ENCODE data around the gene BTNL2. TPM values are rescaled to one million over a fixed set of nuclear protein-coding genes. Genes with fewer than 3 reads are reported as not detected.

The BTNL2 gene
- total RNA-seq, 1 donor from 2014 or later: not detected

DNA sequence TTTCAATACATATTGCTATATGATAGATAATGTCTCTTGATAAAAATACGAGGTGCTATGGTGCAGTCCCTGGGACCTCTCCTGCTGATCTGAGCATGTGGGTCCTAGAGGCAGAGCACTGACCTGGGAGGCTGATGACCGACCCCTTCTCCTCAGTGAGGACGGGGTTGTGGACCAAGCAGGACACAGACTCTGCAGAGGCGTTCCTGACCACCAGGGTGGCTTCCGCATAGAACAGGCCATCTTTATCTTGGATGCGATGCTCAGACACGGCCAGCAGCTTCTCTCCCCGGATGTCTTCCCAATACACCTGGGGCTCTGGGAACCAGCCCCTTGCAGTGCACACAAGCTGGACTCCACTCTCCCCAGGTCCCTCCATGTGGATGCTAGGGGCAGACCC, 4.2 kb downstream of the BTNL2 start:
- Histone ChIP-seq H3K36me3 (ENCODE audit: control insufficient read depth, insufficient read depth, low read length) (no peaks in the 10 kb centered on the region), H3K27me3 (ENCODE audit: control insufficient read depth, insufficient read depth, low read length) (peaks cover 23% of the 10 kb centered on the region), H3K4me3 (ENCODE audit: low read depth, low read length) (no peak overlapping the region)
- TF ChIP-seq CTCF (IDR thresholded peaks at IDR 0.05; ENCODE audit: insufficient read depth, low read length, poor library complexity, severe bottlenecking): no peak
- no peak for DNase-seq (ENCODE audit: low read depth)

DNA sequence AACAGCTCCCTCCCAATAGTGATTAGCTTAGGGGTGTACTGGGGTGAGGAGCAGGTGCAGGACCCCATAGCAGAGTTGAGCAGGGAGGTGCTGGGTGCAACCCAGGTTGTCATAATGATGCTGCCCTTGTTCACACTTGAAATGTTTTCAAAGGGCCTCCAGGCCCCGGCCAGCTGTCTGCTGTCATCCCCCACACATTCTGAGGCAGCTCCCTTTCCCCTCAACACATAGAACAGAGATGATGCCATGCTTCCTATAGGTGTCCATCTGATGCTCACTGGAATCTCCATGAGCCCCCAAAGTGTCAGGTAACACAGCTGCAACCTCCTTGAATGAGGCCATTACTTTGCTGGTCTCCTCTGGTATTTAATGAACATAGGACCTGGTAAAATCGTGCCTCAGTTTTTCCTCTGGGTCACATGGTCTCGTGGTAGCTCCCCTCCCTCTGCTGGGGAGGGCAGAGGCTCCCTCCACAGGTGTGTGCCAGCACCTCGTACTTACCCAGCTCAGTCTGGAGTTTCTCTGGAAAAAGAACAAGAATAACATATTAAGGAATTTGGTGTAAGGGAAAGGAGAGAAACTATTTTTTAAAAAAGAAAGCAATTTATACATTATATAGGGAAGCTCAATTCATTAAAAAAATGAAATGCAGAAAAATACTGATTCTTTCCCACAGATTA, 5.6 kb downstream of the BTNL2 start:
- Histone ChIP-seq H3K27me3 (ENCODE audit: control insufficient read depth, insufficient read depth, low read length) (peaks cover 17% of the 10 kb centered on the region), H3K4me3 (ENCODE audit: low read depth, low read length) (no peak overlapping the region), H3K36me3 (ENCODE audit: control insufficient read depth, insufficient read depth, low read length) (no peaks in the 10 kb centered on the region)
- no peak for TF ChIP-seq CTCF (IDR thresholded peaks at IDR 0.05; ENCODE audit: insufficient read depth, low read length, poor library complexity, severe bottlenecking)
- DNase-seq (ENCODE audit: low read depth): no peak

- DNase-seq (ENCODE audit: low read depth): no peak
These were observed 9.6 kb downstream of the BTNL2 start for GRCh38 chr6:32397252-32397920.

GRCh38 chr6:32396028-32396427, 11.0 kb downstream of the BTNL2 start:
- H3K36me3 ChIP-seq (ENCODE audit: control insufficient read depth, insufficient read depth, low read length): no peaks in the 10 kb centered on the region

More at GRCh38 chr6:32397252-32397920, 9.6 kb downstream of the BTNL2 start:
- Histone ChIP-seq H3K4me3 (ENCODE audit: low read depth, low read length) (no peak overlapping the region), H3K27me3 (ENCODE audit: control insufficient read depth, insufficient read depth, low read length) (peaks cover 2% of the 10 kb centered on the region), H3K36me3 (ENCODE audit: control insufficient read depth, insufficient read depth, low read length) (no peaks in the 10 kb centered on the region)
- TF ChIP-seq CTCF (IDR thresholded peaks at IDR 0.05; ENCODE audit: insufficient read depth, low read length, poor library complexity, severe bottlenecking): no peak

GRCh38 chr6:32393665-32394420, 13.1 kb downstream of the BTNL2 start:
- Histone ChIP-seq H3K4me3 (ENCODE audit: low read depth, low read length) (no peak overlapping the region), H3K36me3 (ENCODE audit: control insufficient read depth, insufficient read depth, low read length) (no peaks in the 10 kb centered on the region), H3K27me3 (ENCODE audit: control insufficient read depth, insufficient read depth, low read length) (no peaks in the 10 kb centered on the region)
- DNase-seq (ENCODE audit: low read depth): peak; percentile 77
- TF ChIP-seq CTCF (IDR thresholded peaks at IDR 0.05; ENCODE audit: insufficient read depth, low read length, poor library complexity, severe bottlenecking): peak; percentile 21

More at GRCh38 chr6:32396028-32396427, 11.0 kb downstream of the BTNL2 start:
- DNase-seq (ENCODE audit: low read depth): no peak
- no peak overlapping the region for H3K4me3 ChIP-seq (ENCODE audit: low read depth, low read length)
- no peak for TF ChIP-seq CTCF (IDR thresholded peaks at IDR 0.05; ENCODE audit: insufficient read depth, low read length, poor library complexity, severe bottlenecking)
- no peaks in the 10 kb centered on the region for H3K27me3 ChIP-seq (ENCODE audit: control insufficient read depth, insufficient read depth, low read length)
